ENCODE measurements around the gene CCDC83. TPM values are rescaled to one million over a fixed set of nuclear protein-coding genes. Genes with fewer than 3 reads are reported as not detected.

CCDC83 gene
- total and polyA plus RNA-seq, 9 of the 15 experiments (the other 6 are each of a cell fraction or from before 2014, with no cell fraction given): not detected

- peak; percentile 91 for TF ChIP-seq ZBTB40 (IDR thresholded peaks at IDR 0.05)
- peak; percentile 96 for TF ChIP-seq ZBTB40 (CRISPR knock-in tag; IDR thresholded peaks at IDR 0.05)
- no peak for TF ChIP-seq ID3 (CRISPR knock-in tag; IDR thresholded peaks at IDR 0.05)
- TF ChIP-seq ID3 (tag; IDR thresholded peaks at IDR 0.05): no peak
- TF ChIP-seq KHSRP (IDR thresholded peaks at IDR 0.05): no peak
- TF ChIP-seq ZBTB7A (IDR thresholded peaks at IDR 0.05; ENCODE audit: borderline replicate concordance, control insufficient read depth, low read depth, low read length): no peak
- no peak for TF ChIP-seq ERF (CRISPR knock-in tag; IDR thresholded peaks at IDR 0.05)
- peak; percentile 39; the same call in 1 of the 2 replicates for TF ChIP-seq PKNOX1 (IDR thresholded peaks at IDR 0.05)
- no peak for TF ChIP-seq U2AF2 (optimal IDR thresholded peaks at IDR 0.05; ENCODE audit: low read depth, low read length)
- TF ChIP-seq POLR2AphosphoS2 (IDR thresholded peaks at IDR 0.05; ENCODE audit: low read length): no peak
- no peak for TF ChIP-seq CBX3 (IDR thresholded peaks at IDR 0.05; ENCODE audit: borderline replicate concordance in 1 of 2, low read length in 2 of 2)
- TF ChIP-seq RHOXF2B (CRISPR knock-in tag; conservative IDR thresholded peaks at IDR 0.05): no peak
- TF ChIP-seq RAD21 (CRISPR knock-in tag; conservative IDR thresholded peaks at IDR 0.05 in 1 of 2, IDR thresholded peaks at IDR 0.05 in 1 of 2): peak in 1 of 2 experiments; percentile 48; a peak in 2 of 4 replicates
- no peak for TF ChIP-seq MYBL2 (IDR thresholded peaks at IDR 0.05; ENCODE audit: low read depth)
- TF ChIP-seq MYBL2 (CRISPR knock-in tag; IDR thresholded peaks at IDR 0.05; ENCODE audit: borderline replicate concordance): no peak
- TF ChIP-seq ATF4 (CRISPR knock-in tag; IDR thresholded peaks at IDR 0.05): no peak
- no peak for TF ChIP-seq RUNX1 (IDR thresholded peaks at IDR 0.05; ENCODE audit: low read depth)
- no peak for TF ChIP-seq SPI1 (IDR thresholded peaks at IDR 0.05; ENCODE audit: borderline replicate concordance, low read depth, low read length)
- TF ChIP-seq ZNF717 (CRISPR knock-in tag; IDR thresholded peaks at IDR 0.05): no peak
Observed at GRCh38 chr11:85946221-85946620, 91.0 kb downstream of the CCDC83 start (continued).

All from K562 (cell line).